ENCODE data around the gene AADACL4. TPM values are rescaled to one million over a fixed set of nuclear protein-coding genes. Genes with fewer than 3 reads are reported as not detected.

Gene AADACL4
- total and polyA plus RNA-seq, 8 donors, result not detected

- no peaks in the 10 kb centered on the region for H3K9me3 ChIP-seq
- intact Hi-C loops (cut with DNase I), result no loop called here
- no peak overlapping the region for H3K27ac ChIP-seq
- no peak for DNase-seq
- WGBS, 2 donors, result 41 to 42% methylated on average over 5 of the region's 5 CpGs
- FAIRE-seq, result no peak
- no peaks in the 10 kb centered on the region for H3K4me1 ChIP-seq
- no peaks in the 10 kb centered on the region for H3K36me3 ChIP-seq
- no peak for ATAC-seq
- no peak overlapping the region for H3K4me3 ChIP-seq
- TF ChIP-seq CTCF (IDR thresholded peaks at IDR 0.05), result no peak
- H3K27me3 ChIP-seq, result no peaks in the 10 kb centered on the region
These were observed 6.1 kb downstream of the AADACL4 start for GRCh38 chr1:12649971-12650421.

GRCh38 chr1:12654004-12654567 is 10.2 kb downstream of the AADACL4 start:
- intact Hi-C loops (cut with DNase I), result no loop called here
- WGBS, 2 donors, result 80 to 88% methylated on average over 4 of the region's 4 CpGs
- H3K27ac ChIP-seq, result no peak overlapping the region
- no peak overlapping the region for H3K4me3 ChIP-seq
- DNase-seq (no peak), FAIRE-seq (no peak), ATAC-seq (no peak)
- no peaks in the 10 kb centered on the region for H3K9me3 ChIP-seq
- no peaks in the 10 kb centered on the region for H3K4me1 ChIP-seq
- H3K36me3 ChIP-seq, result no peaks in the 10 kb centered on the region
- no peak for TF ChIP-seq CTCF (IDR thresholded peaks at IDR 0.05)
- H3K27me3 ChIP-seq, result no peaks in the 10 kb centered on the region

GRCh38 chr1:12654657-12655056 is 10.8 kb downstream of the AADACL4 start:
- no peaks in the 10 kb centered on the region for H3K4me1 ChIP-seq
- no peaks in the 10 kb centered on the region for H3K9me3 ChIP-seq
- no peak for DNase-seq
- H3K36me3 ChIP-seq, result no peaks in the 10 kb centered on the region
- intact Hi-C loops (cut with DNase I), result loop anchor here in 1 of 3 donors (5.0 kb wide), 1 partner anchor 337 kb away; no protein-coding TSS in a partner anchor
- no peak overlapping the region for H3K27ac ChIP-seq
- H3K4me3 ChIP-seq, result no peak overlapping the region
- whole genome bisulfite sequencing, 2 donors, result 30 to 35% methylated on average over 8 of the region's 8 CpGs
- no peaks in the 10 kb centered on the region for H3K27me3 ChIP-seq
- no peak for TF ChIP-seq CTCF (IDR thresholded peaks at IDR 0.05)
- ATAC-seq, result peak in 2 of 4 donors; percentile 9 to 23
- FAIRE-seq, result no peak

- Histone ChIP-seq H3K4me3 (no peak overlapping the region), H3K4me1 (no peaks in the 10 kb centered on the region), H3K27ac (no peak overlapping the region), H3K36me3 (no peaks in the 10 kb centered on the region), H3K9me3 (no peaks in the 10 kb centered on the region), H3K27me3 (no peaks in the 10 kb centered on the region)
- FAIRE-seq (no peak), ATAC-seq (no peak), DNase-seq (no peak)
- TF ChIP-seq CTCF (IDR thresholded peaks at IDR 0.05), result no peak
- intact Hi-C loops (cut with DNase I), result loop anchor here in 1 of 3 donors (5.0 kb wide), 1 partner anchor 339 kb away; no protein-coding TSS in a partner anchor
- WGBS, 2 donors, result 82 to 90% methylated on average over 4 of the region's 4 CpGs
These were observed 12.7 kb downstream of the AADACL4 start for GRCh38 chr1:12656575-12656974.
